ENCODE measurements around the gene TNK2.

GRCh38 chr3:195892105-195893043, 16.0 kb downstream of the TNK2 start:
- TF ChIP-seq CTCF (IDR thresholded peaks at IDR 0.05), result no peak
- TF ChIP-seq SIN3A (IDR thresholded peaks at IDR 0.05; ENCODE audit: borderline replicate concordance, insufficient read depth, low read depth, low read length), result no peak
- no peak for TF ChIP-seq REST (IDR thresholded peaks at IDR 0.05; ENCODE audit: insufficient read depth in 1 of 2, low read depth in 2 of 2, low read length in 1 of 2)
- TF ChIP-seq POLR2AphosphoS5 (IDR thresholded peaks at IDR 0.05; ENCODE audit: low read depth, low read length), result no peak

All from Panc1 (cell line).